HCT116 (cell line): ENCODE measurements around the gene FIBCD1. TPM values are rescaled to one million over a fixed set of nuclear protein-coding genes. Genes with fewer than 3 reads are reported as not detected.

Source experiments
- ATAC-seq: fragments of 200-7000 bp; cut with Tn5 transposase; 2 replicates; pipeline ENCODE4 v1.9.1; 2020; ENCODE audit warnings: mild to moderate bottlenecking, moderate library complexity
- BruUV-seq: library from RNA; stranded (reverse); fragments of 400-500 nt; replicated peaks from 2 replicates; lab custom pipeline; 2021; lab: Mats Ljungman, UMichigan
- CTCF ChIA-PET: fragments of 300-600 bp; sonication (Branson Sonifier 250); formaldehyde crosslinking; loops from one replicate; lab custom pipeline; 2021; ENCODE audit warnings: antibody characterized with exemption; lab: Charles Lee
- POLR2A ChIA-PET: fragments of 300-600, 350-600 bp; sonication (Branson Sonifier 250); formaldehyde crosslinking; loops from one replicate; lab custom pipeline; 2021; ENCODE audit warnings: antibody characterized with exemption; lab: Charles Lee
- RAD21 ChIA-PET, 2 experiments: fragments of 300-600 bp; sonication (Branson Sonifier 250); formaldehyde crosslinking; loops; one replicate each; lab custom pipeline; 2023; ENCODE audit warnings: low total read pairs in 2 of 2; ENCODE audit not compliant: uncharacterized antibody in 2 of 2, unreplicated experiment in 2 of 2, low non-redundant PET in 1 of 2; lab: Charles Lee
- DNase-seq: peaks from one replicate; pipeline ENCODE4 v3.0.0-alpha.2; 2010; ENCODE audit warnings: low read depth, low spot score
- H2AFZ ChIP-seq: fragments of 200-600 bp; shearing (Covaris generic), sonication (generic); 2 replicates; pipeline ENCODE4 v1.6.1; 2017; ENCODE audit warnings: low read depth, mixed run types, mixed read lengths, antibody characterized with exemption, low read length; ENCODE audit not compliant: poor library complexity, severe bottlenecking
- H3K27ac ChIP-seq: 2 replicates; pipeline ENCODE4 v1.5.1; 2012; ENCODE audit warnings: low read depth, low read length
- H3K27me3 ChIP-seq: fragments of 200-600 bp; sonication (generic); 2 replicates; pipeline ENCODE4 v1.6.1; 2016; ENCODE audit warnings: mixed run types, low read length, mixed read lengths; ENCODE audit not compliant: insufficient read depth
- H3K36me3 ChIP-seq, 2 experiments: fragments of 200-500 bp in 1 of 2; fragments of 200-600 bp in 1 of 2; sonication (Bioruptor generic) in 1 of 2; sonication (generic) in 1 of 2; 2 replicates each; pipeline versions ENCODE4 v1.5.1 to v1.6.1; 2014 to 2016; ENCODE audit warnings: low read length in 2 of 2, inconsistent platforms in 1 of 2, mixed read lengths in 1 of 2, mixed run types in 1 of 2; ENCODE audit not compliant: insufficient read depth in 2 of 2, control insufficient read depth in 1 of 2
- H3K4me1 ChIP-seq, 2 experiments: fragments of 200-600 bp in 1 of 2; sonication (generic) in 1 of 2; 2 replicates each; pipeline versions ENCODE4 v1.5.1 to v1.6.1; 2012 to 2017; ENCODE audit warnings: low read length in 2 of 2, inconsistent platforms in 1 of 2, mild to moderate bottlenecking in 1 of 2, mixed read lengths in 1 of 2, mixed run types in 1 of 2, moderate library complexity in 1 of 2; ENCODE audit not compliant: insufficient read depth in 2 of 2, control insufficient read depth in 1 of 2
- H3K4me2 ChIP-seq: fragments of 200-600 bp; sonication (generic); 2 replicates; pipeline ENCODE4 v1.6.1; 2017; ENCODE audit warnings: mixed run types, low read length, mixed read lengths
- H3K4me3 ChIP-seq, 2 experiments: fragments of 200-600 bp in 1 of 2; sonication (generic) in 1 of 2; replicated peaks in 1 of 2; 2 replicates each; pipeline ENCODE4 v1.5.1; 2011 to 2016; ENCODE audit warnings: low read length in 2 of 2, control low read depth in 1 of 2, low read depth in 1 of 2, mild to moderate bottlenecking in 1 of 2, mixed read lengths in 1 of 2, mixed run types in 1 of 2
- H3K79me2 ChIP-seq: fragments of 200-600 bp; sonication (generic); 2 replicates; pipeline ENCODE4 v1.6.1; 2017; ENCODE audit warnings: mild to moderate bottlenecking, mixed run types, low read length, moderate library complexity, mixed read lengths; ENCODE audit not compliant: insufficient read depth
- H3K9ac ChIP-seq: fragments of 200-600 bp; sonication (generic); 2 replicates; pipeline ENCODE4 v1.6.1; 2016; ENCODE audit warnings: low read length, mixed read lengths
- H3K9me2 ChIP-seq: fragments of 200-600 bp; sonication (generic), shearing (Covaris generic); 2 replicates; pipeline ENCODE4 v1.6.1; 2017; ENCODE audit warnings: mixed run types, mild to moderate bottlenecking, moderate library complexity; ENCODE audit not compliant: insufficient read depth
- H3K9me3 ChIP-seq, 2 experiments: fragments of 200-500 bp in 1 of 2; fragments of 200-600 bp in 1 of 2; sonication (Bioruptor generic) in 1 of 2; sonication (generic) in 1 of 2; 2 replicates each; pipeline ENCODE4 v1.6.1; 2014 to 2017; ENCODE audit warnings: low read length in 2 of 2, mixed read lengths in 2 of 2, inconsistent platforms in 1 of 2, low read depth in 1 of 2, mild to moderate bottlenecking in 1 of 2, mixed run types in 1 of 2, moderate library complexity in 1 of 2; ENCODE audit not compliant: control insufficient read depth in 1 of 2, insufficient read depth in 1 of 2
- H4K20me1 ChIP-seq: fragments of 200-600 bp; sonication (generic), shearing (Covaris generic); 2 replicates; pipeline ENCODE4 v1.6.1; 2017; ENCODE audit warnings: mixed run types, mild to moderate bottlenecking, moderate library complexity; ENCODE audit not compliant: insufficient read depth
- ATF3 ChIP-seq: IDR thresholded peaks from 2 replicates; pipeline ENCODE4 v1.6.1; 2012
- ELF1 ChIP-seq: IDR thresholded peaks from 2 replicates; pipeline ENCODE4 v1.6.1; 2012; ENCODE audit warnings: low read depth, borderline replicate concordance
- EZH2 ChIP-seq: fragments of 200-600 bp; sonication (generic); IDR thresholded peaks from 2 replicates; pipeline ENCODE4 v1.6.1; 2017; ENCODE audit warnings: antibody characterized with exemption, mixed run types
- JUND ChIP-seq: IDR thresholded peaks from 2 replicates; pipeline ENCODE4 v1.6.1; 2012
- POLR2AphosphoS5 ChIP-seq: IDR thresholded peaks from 2 replicates; pipeline ENCODE4 v1.6.1; 2011; ENCODE audit warnings: mild to moderate bottlenecking, low read depth, low read length, moderate library complexity
- RAD21 ChIP-seq: IDR thresholded peaks from 2 replicates; pipeline ENCODE4 v1.6.1; 2012; ENCODE audit warnings: low read depth, mild to moderate bottlenecking
- REST ChIP-seq: IDR thresholded peaks from 2 replicates; pipeline ENCODE4 v1.6.1; 2012; ENCODE audit warnings: low read depth
- SRF ChIP-seq: IDR thresholded peaks from 2 replicates; pipeline ENCODE4 v1.6.1; 2012; ENCODE audit warnings: low read depth
- YY1 ChIP-seq: IDR thresholded peaks from 2 replicates; pipeline ENCODE4 v1.6.1; 2011; ENCODE audit warnings: low read length, low read depth, moderate library complexity, mild to moderate bottlenecking; ENCODE audit not compliant: insufficient replicate concordance; ENCODE audit errors: extremely low read depth
- ZBTB33 ChIP-seq: IDR thresholded peaks from 2 replicates; pipeline ENCODE4 v1.6.1; 2011; ENCODE audit warnings: mild to moderate bottlenecking, low read length, moderate library complexity; ENCODE audit not compliant: insufficient replicate concordance; ENCODE audit errors: extremely low read depth
- ZNF274 ChIP-seq: fragments of 200-500 bp; sonication (Bioruptor generic); IDR thresholded peaks from 2 replicates; pipeline ENCODE4 v1.6.1; 2014; ENCODE audit warnings: mild to moderate bottlenecking, low read depth, low read length, inconsistent platforms
- intact Hi-C: fragments of 100-400 bp; cut with micrococcal nuclease; formaldehyde crosslinking; loops from 2 replicates; pipeline ENCODE4 v1.10.0; 2022
- total RNA-seq: library from RNA; stranded (reverse); gene quantifications from one replicate; pipeline ENCODE4 v1.2.1, GENCODE V29; 2021; ENCODE audit not compliant: unreplicated experiment
- TF ChIP-seq, protein P1 (sequence below): IDR thresholded peaks from 2 replicates; pipeline ENCODE4 v1.6.1; 2012

FIBCD1 gene
- total RNA-seq, 1 experiment from 2014 or later: 26.1 TPM

DNA sequence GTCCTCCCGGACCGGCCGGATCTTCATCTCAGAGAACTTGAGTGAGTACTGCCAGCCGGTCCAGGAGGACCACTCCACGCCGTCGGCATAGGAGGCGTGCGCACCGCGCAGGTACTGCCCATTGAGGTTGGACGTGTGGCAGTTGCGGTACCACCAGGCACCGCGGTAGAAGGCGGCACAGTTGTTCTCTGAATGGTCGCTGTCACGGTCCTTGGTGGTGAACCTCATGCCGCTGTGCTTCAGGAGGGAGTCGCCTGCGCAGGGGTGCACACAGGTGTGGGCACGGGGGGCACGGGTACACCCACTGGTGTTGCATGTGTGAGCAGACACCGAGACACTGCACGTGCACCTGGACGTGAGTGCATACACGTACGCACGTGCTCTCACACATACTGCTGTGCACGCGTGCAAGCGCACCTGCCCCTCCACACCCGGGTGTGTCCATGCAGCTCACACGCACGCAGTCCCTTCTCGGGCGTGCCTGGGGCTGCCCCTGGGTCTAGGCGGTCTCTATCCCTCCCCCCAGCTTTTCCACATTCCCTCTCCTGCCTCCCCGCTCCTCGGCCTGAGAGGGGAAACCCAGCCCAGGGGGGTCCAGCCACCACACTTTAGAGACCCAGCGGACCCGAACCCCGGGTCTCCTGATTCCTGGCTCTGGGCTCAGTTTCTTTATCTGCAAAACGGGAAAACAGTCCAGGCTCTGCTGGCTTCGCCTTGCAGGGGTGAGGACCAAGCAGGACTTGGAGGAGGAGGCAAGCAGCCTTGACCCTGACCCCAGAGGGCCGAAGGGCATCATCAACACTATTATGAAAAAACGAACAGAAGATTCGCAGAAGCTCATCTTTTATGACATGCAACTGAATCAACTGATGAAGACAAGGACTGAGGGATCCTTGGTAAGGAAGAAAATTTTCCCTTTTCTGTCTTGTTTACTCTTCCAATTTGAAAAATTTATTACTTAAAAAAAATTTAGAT is 34.7 kb downstream of the FIBCD1 start:
- ChIA-PET RAD21 (no interaction called here), CTCF (no interaction called here), POLR2A (no interaction called here)
- TF ChIP-seq RAD21 (no peak), ATF3 (no peak), YY1 (no peak), POLR2AphosphoS5 (no peak), ZNF274 (no peak), REST (no peak), SRF (no peak), ELF1 (no peak), ZBTB33 (no peak), JUND (no peak), EZH2 (no peak)
- TF ChIP-seq, protein P1, sequence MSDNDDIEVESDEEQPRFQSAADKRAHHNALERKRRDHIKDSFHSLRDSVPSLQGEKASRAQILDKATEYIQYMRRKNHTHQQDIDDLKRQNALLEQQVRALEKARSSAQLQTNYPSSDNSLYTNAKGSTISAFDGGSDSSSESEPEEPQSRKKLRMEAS: no peak
- Histone ChIP-seq H3K4me3 (no peak overlapping the region), H3K79me2 (no peaks in the 10 kb centered on the region), H3K36me3 (no peaks in the 10 kb centered on the region), H3K9me2 (no peaks in the 10 kb centered on the region), H3K4me2 (no peak overlapping the region), H4K20me1 (no peaks in the 10 kb centered on the region), H3K9ac (no peak overlapping the region), H3K9me3 (no peaks in the 10 kb centered on the region), H3K27ac (no peak overlapping the region), H2AFZ (no peak overlapping the region), H3K27me3 (no peaks in the 10 kb centered on the region), H3K4me1 (no peaks in the 10 kb centered on the region)
- BruUV-seq: no TSS peak
- intact Hi-C loops: no loop called here
- DNase-seq: no peak
- no peak for ATAC-seq
